Measurements from ENCODE around the gene MEIS3. TPM values are rescaled to one million over a fixed set of nuclear protein-coding genes. Genes with fewer than 3 reads are reported as not detected.

Gene MEIS3
- total RNA-seq, 1 experiment from 2014 or later: 35.8 TPM

DNA sequence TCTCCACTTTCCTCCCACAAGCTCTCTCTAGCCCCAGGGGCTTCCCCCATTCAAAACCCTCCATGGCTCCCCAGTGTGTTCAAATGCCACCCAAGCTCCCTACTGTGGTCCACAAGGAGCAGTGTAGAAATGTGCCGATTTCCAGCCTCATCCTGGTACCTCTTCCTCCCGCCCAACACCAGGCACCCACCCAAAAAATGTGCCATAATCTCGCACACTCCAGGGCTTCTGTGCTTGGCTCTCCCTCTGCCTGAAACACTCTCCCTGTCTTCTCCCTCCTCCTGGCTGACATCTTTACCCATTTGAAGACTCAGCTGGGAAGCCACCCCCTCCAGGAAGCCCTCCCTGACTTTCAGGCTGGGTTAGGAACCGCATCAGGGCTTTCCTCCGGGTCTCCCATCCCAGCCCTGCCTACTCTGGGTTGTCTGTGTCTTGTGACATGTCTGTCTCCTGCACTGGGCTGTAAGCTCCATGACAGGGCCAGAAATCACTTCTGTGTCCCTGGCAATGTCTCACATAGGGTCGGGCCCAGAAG is 16.6 kb upstream of the MEIS3 start:
- no peak overlapping the region for H3K9ac ChIP-seq (ENCODE audit: low read length)
- CTCF ChIA-PET: interaction anchor here (0.6 to 2.5 kb wide), 13 partner anchors 8 to 276 kb away, joined by 3 to 68 read pairs (median 8); partner anchors contain the start of genes EHD2, KPTN and NAPA
- no peak overlapping the region for H3K4me3 ChIP-seq (replicated peaks in 1 of 2; ENCODE audit: low read depth in 1 of 2, low read length in 2 of 2)
- H3K27me3 ChIP-seq (ENCODE audit: insufficient read depth, low read length): no peaks in the 10 kb centered on the region
- no peaks in the 10 kb centered on the region for H3K9me2 ChIP-seq (ENCODE audit: insufficient read depth)
- H3K4me1 ChIP-seq (ENCODE audit: control insufficient read depth in 1 of 2, insufficient read depth in 2 of 2, low read length in 2 of 2): peaks cover 0 to 10% of the 10 kb centered on the region in 2 experiments; a peak in 2 of 4 replicates
- POLR2A ChIA-PET: no interaction called here
- no peak overlapping the region for H3K27ac ChIP-seq (ENCODE audit: low read depth, low read length)
- no peak overlapping the region for H2AFZ ChIP-seq (ENCODE audit: low read depth, low read length, poor library complexity, severe bottlenecking)
- TF ChIP-seq EZH2phosphoT487 (IDR thresholded peaks at IDR 0.05; ENCODE audit: borderline replicate concordance): no peak
- TF ChIP-seq, protein P1, sequence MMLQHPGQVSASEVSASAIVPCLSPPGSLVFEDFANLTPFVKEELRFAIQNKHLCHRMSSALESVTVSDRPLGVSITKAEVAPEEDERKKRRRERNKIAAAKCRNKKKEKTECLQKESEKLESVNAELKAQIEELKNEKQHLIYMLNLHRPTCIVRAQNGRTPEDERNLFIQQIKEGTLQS (IDR thresholded peaks at IDR 0.05): no peak
- no peak for TF ChIP-seq ZNF274 (IDR thresholded peaks at IDR 0.05; ENCODE audit: low read depth, low read length)
- no peak for TF ChIP-seq CEBPB (IDR thresholded peaks at IDR 0.05; ENCODE audit: low read depth)
- TF ChIP-seq, protein P2, sequence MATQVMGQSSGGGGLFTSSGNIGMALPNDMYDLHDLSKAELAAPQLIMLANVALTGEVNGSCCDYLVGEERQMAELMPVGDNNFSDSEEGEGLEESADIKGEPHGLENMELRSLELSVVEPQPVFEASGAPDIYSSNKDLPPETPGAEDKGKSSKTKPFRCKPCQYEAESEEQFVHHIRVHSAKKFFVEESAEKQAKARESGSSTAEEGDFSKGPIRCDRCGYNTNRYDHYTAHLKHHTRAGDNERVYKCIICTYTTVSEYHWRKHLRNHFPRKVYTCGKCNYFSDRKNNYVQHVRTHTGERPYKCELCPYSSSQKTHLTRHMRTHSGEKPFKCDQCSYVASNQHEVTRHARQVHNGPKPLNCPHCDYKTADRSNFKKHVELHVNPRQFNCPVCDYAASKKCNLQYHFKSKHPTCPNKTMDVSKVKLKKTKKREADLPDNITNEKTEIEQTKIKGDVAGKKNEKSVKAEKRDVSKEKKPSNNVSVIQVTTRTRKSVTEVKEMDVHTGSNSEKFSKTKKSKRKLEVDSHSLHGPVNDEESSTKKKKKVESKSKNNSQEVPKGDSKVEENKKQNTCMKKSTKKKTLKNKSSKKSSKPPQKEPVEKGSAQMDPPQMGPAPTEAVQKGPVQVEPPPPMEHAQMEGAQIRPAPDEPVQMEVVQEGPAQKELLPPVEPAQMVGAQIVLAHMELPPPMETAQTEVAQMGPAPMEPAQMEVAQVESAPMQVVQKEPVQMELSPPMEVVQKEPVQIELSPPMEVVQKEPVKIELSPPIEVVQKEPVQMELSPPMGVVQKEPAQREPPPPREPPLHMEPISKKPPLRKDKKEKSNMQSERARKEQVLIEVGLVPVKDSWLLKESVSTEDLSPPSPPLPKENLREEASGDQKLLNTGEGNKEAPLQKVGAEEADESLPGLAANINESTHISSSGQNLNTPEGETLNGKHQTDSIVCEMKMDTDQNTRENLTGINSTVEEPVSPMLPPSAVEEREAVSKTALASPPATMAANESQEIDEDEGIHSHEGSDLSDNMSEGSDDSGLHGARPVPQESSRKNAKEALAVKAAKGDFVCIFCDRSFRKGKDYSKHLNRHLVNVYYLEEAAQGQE (IDR thresholded peaks at IDR 0.05; ENCODE audit: low read depth): no peak
- TF ChIP-seq FOSL1 (IDR thresholded peaks at IDR 0.05; ENCODE audit: low read depth): no peak
- TF ChIP-seq POLR2AphosphoS5 (IDR thresholded peaks at IDR 0.05; ENCODE audit: low read depth, low read length): no peak
- no peak for TF ChIP-seq EGR1 (IDR thresholded peaks at IDR 0.05; ENCODE audit: low read depth)
- no peak for TF ChIP-seq MAX (IDR thresholded peaks at IDR 0.05)
- TF ChIP-seq, protein P3, sequence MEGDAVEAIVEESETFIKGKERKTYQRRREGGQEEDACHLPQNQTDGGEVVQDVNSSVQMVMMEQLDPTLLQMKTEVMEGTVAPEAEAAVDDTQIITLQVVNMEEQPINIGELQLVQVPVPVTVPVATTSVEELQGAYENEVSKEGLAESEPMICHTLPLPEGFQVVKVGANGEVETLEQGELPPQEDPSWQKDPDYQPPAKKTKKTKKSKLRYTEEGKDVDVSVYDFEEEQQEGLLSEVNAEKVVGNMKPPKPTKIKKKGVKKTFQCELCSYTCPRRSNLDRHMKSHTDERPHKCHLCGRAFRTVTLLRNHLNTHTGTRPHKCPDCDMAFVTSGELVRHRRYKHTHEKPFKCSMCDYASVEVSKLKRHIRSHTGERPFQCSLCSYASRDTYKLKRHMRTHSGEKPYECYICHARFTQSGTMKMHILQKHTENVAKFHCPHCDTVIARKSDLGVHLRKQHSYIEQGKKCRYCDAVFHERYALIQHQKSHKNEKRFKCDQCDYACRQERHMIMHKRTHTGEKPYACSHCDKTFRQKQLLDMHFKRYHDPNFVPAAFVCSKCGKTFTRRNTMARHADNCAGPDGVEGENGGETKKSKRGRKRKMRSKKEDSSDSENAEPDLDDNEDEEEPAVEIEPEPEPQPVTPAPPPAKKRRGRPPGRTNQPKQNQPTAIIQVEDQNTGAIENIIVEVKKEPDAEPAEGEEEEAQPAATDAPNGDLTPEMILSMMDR (IDR thresholded peaks at IDR 0.05 in 2 of 3, conservative IDR thresholded peaks at IDR 0.05 in 1 of 3; ENCODE audit: borderline replicate concordance in 1 of 3, insufficient read depth in 1 of 3, low read depth in 2 of 3, low read length in 2 of 3): no peak
- no peak for TF ChIP-seq CBX3 (IDR thresholded peaks at IDR 0.05; ENCODE audit: low read depth)
- TF ChIP-seq SIN3A (IDR thresholded peaks at IDR 0.05; ENCODE audit: low read depth): no peak
- intact Hi-C loops (cut with micrococcal nuclease): loop anchor here (1.0 kb wide), 3 partner anchors 79 to 271 kb away; partner anchors contain the start of gene NAPA
- ATAC-seq (no peak), DNase-seq (ENCODE audit: low read depth, low spot score) (no peak)
- no TSS peak for BruUV-seq (replicated peaks)
- H4K20me1 ChIP-seq (ENCODE audit: insufficient read depth): no peaks in the 10 kb centered on the region
- H3K79me2 ChIP-seq (ENCODE audit: insufficient read depth, low read length): no peaks in the 10 kb centered on the region
- no peak overlapping the region for H3K4me2 ChIP-seq (ENCODE audit: low read length)
- H3K36me3 ChIP-seq (ENCODE audit: control insufficient read depth in 1 of 2, insufficient read depth in 2 of 2, low read length in 2 of 2): no peaks in the 10 kb centered on the region
- RAD21 ChIA-PET (ENCODE audit: low non-redundant PET in 1 of 2, low total read pairs in 2 of 2, uncharacterized antibody in 2 of 2, unreplicated experiment in 2 of 2): interaction anchor here (1.0 to 2.0 kb wide), 7 partner anchors 8 to 308 kb away, joined by 4 to 12 read pairs (median 7); partner anchors contain the start of gene KPTN (in 1 of the 2)
- no peaks in the 10 kb centered on the region for H3K9me3 ChIP-seq (ENCODE audit: control insufficient read depth in 1 of 2, insufficient read depth in 1 of 2, low read depth in 1 of 2, low read length in 2 of 2)
